ENCODE results near the gene GLB1L.

DNA sequence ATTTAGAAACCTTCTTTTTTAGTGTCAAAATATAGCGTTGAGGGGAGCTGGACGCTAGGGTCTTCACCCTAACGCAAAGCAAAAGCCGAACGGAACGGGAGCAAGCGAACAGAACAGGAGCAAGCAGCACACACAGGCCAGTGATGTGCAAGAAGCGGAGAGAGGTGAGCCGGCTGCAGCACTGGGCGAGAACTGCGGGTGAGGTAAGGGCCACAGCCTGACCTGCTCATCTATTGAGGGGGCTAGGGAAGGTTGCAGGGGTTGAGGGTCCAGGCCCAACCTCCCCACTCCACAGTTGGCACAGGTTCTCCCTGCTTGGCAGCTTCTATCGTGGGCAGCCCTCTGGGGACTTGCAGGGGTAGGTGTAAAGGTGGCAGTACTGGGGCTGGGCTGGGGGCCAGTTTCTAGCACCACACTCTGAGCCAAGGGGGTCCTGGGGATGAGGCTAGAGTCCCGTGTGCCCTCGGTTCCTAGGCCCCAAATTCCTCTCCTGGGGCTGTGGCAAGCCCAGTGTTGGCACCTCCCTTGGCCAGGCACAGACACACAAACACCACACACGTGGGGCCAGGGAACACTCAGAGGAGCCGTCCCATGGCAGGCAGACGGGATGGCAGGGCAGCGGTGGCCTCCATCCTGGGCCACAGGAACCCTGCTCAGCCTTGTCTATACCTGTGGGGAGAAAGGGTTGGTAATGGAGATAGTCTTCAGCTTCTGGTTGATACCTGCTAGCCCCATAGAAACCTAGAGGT, 25.3 kb downstream of the GLB1L start:
- TF ChIP-seq CTCF (IDR thresholded peaks at IDR 0.05) (no peak), EP300 (IDR thresholded peaks at IDR 0.05) (no peak), POLR2AphosphoS5 (IDR thresholded peaks at IDR 0.05) (no peak)
